H9 (cell line): Measurements from ENCODE around the gene ACER1. TPM values are rescaled to one million over a fixed set of nuclear protein-coding genes. Genes with fewer than 3 reads are reported as not detected.

Experiments
- DNase-seq: peaks from one replicate; pipeline ENCODE4 v3.0.0-alpha.2; 2017
- H2AFZ ChIP-seq: one replicate; pipeline ENCODE4 v1.6.1; 2013; ENCODE audit warnings: mild to moderate bottlenecking, low read length, control low read depth, moderate library complexity
- H2AK5ac ChIP-seq: 2 replicates; pipeline ENCODE4 v1.6.1; 2013; ENCODE audit warnings: low read length, control low read depth, mixed read lengths; ENCODE audit not compliant: insufficient read length
- H2BK120ac ChIP-seq: one replicate; pipeline ENCODE4 v1.6.1; 2013; ENCODE audit warnings: low read depth, mild to moderate bottlenecking, low read length, control low read depth, inconsistent platforms; ENCODE audit not compliant: poor library complexity, severe bottlenecking
- H2BK12ac ChIP-seq: 2 replicates; pipeline ENCODE4 v1.6.1; 2013; ENCODE audit warnings: low read length, control low read depth, mixed read lengths, low read depth; ENCODE audit not compliant: insufficient read length
- H2BK15ac ChIP-seq: 2 replicates; pipeline ENCODE4 v1.6.1; 2013; ENCODE audit warnings: low read depth, low read length, control low read depth
- H2BK20ac ChIP-seq: one replicate; pipeline ENCODE4 v1.6.1; 2013; ENCODE audit warnings: low read depth, mild to moderate bottlenecking, low read length, control low read depth, inconsistent platforms; ENCODE audit not compliant: poor library complexity, severe bottlenecking
- H2BK5ac ChIP-seq: 2 replicates; pipeline ENCODE4 v1.6.1; 2013; ENCODE audit warnings: low read length, control low read depth, mixed read lengths; ENCODE audit not compliant: insufficient read length
- H3K14ac ChIP-seq: 2 replicates; pipeline ENCODE4 v1.6.1; 2013; ENCODE audit warnings: low read length, control low read depth; ENCODE audit not compliant: insufficient read depth
- H3K18ac ChIP-seq: 2 replicates; pipeline ENCODE4 v1.6.1; 2013; ENCODE audit warnings: low read depth, mild to moderate bottlenecking, mixed read lengths, low read length, control low read depth; ENCODE audit not compliant: insufficient read length
- H3K23ac ChIP-seq: 2 replicates; pipeline ENCODE4 v1.6.1; 2013; ENCODE audit warnings: low read length, control low read depth, mixed read lengths, low read depth; ENCODE audit not compliant: insufficient read length
- H3K23me2 ChIP-seq: 2 replicates; pipeline ENCODE4 v1.6.1; 2013; ENCODE audit warnings: low read depth, mild to moderate bottlenecking, mixed read lengths, low read length, control low read depth; ENCODE audit not compliant: insufficient read length, poor library complexity, severe bottlenecking
- H3K27ac ChIP-seq: 2 replicates; pipeline ENCODE4 v1.5.1; 2013; ENCODE audit warnings: low read length, control low read depth, mixed read lengths, low read depth; ENCODE audit not compliant: insufficient read length
- H3K27me3 ChIP-seq: 2 replicates; pipeline ENCODE4 v1.6.1; 2013; ENCODE audit warnings: low read length, control low read depth, inconsistent platforms; ENCODE audit not compliant: insufficient read depth
- H3K4ac ChIP-seq: 2 replicates; pipeline ENCODE4 v1.6.1; 2013; ENCODE audit warnings: low read depth, mild to moderate bottlenecking, control low read depth, inconsistent platforms, low read length, moderate library complexity
- H3K4me1 ChIP-seq: 2 replicates; pipeline ENCODE4 v1.6.1; 2013; ENCODE audit warnings: low read length, control low read depth, inconsistent platforms; ENCODE audit not compliant: insufficient read depth
- H3K4me2 ChIP-seq: 2 replicates; pipeline ENCODE4 v1.6.1; 2013; ENCODE audit warnings: low read length, control low read depth, mixed read lengths; ENCODE audit not compliant: insufficient read length, insufficient read depth
- H3K56ac ChIP-seq: 2 replicates; pipeline ENCODE4 v1.6.1; 2013; ENCODE audit warnings: low read depth, mild to moderate bottlenecking, mixed read lengths, low read length, control low read depth; ENCODE audit not compliant: insufficient read length
- H3K79me1 ChIP-seq: 2 replicates; pipeline ENCODE4 v1.6.1; 2013; ENCODE audit warnings: low read depth, mild to moderate bottlenecking, moderate library complexity, low read length, control low read depth, inconsistent platforms; ENCODE audit not compliant: insufficient read depth, poor library complexity, severe bottlenecking
- H3K79me2 ChIP-seq: 2 replicates; pipeline ENCODE4 v1.6.1; 2013; ENCODE audit warnings: low read length, control low read depth, inconsistent platforms; ENCODE audit not compliant: insufficient read depth
- H3K9ac ChIP-seq: 2 replicates; pipeline ENCODE4 v1.6.1; 2013; ENCODE audit warnings: low read length, control low read depth, mixed read lengths; ENCODE audit not compliant: insufficient read length; ENCODE audit errors: extremely low read depth
- H3K9me3 ChIP-seq: one replicate; pipeline ENCODE4 v1.6.1; 2013; ENCODE audit warnings: low read depth, low read length, inconsistent platforms; ENCODE audit not compliant: control insufficient read depth
- H3T11ph ChIP-seq: one replicate; pipeline ENCODE4 v1.6.1; 2013; ENCODE audit warnings: mild to moderate bottlenecking, low read length, control low read depth, inconsistent platforms
- H4K20me1 ChIP-seq: one replicate; pipeline ENCODE4 v1.6.1; 2013; ENCODE audit not compliant: control insufficient read depth, insufficient read length, insufficient read depth
- H4K5ac ChIP-seq: 2 replicates; pipeline ENCODE4 v1.6.1; 2013; ENCODE audit warnings: low read depth, mild to moderate bottlenecking, mixed read lengths, low read length, control low read depth; ENCODE audit not compliant: insufficient read length
- H4K8ac ChIP-seq: replicated peaks from 2 replicates; pipeline ENCODE4 v1.6.1; 2013; ENCODE audit warnings: low read length, control low read depth, mixed read lengths, low read depth; ENCODE audit not compliant: insufficient read length
- H4K91ac ChIP-seq: 2 replicates; pipeline ENCODE4 v1.6.1; 2013; ENCODE audit warnings: low read depth, mild to moderate bottlenecking, moderate library complexity, mixed read lengths, low read length, control low read depth; ENCODE audit not compliant: insufficient read length
- H3K27ac Mint-ChIP-seq, 3 experiments: 2 replicates in 2 of 3; 3 replicates in 1 of 3; pipeline ENCODE4 v1.8.0; 2020 to 2021; ENCODE audit warnings: mixed read lengths in 3 of 3, mild to moderate bottlenecking in 1 of 3, moderate library complexity in 1 of 3
- H3K27me3 Mint-ChIP-seq: 2 replicates; pipeline ENCODE4 v1.8.0; 2021; ENCODE audit warnings: low read depth, mild to moderate bottlenecking, moderate library complexity, mixed read lengths
- H3K36me3 Mint-ChIP-seq, 3 experiments: 2 replicates in 2 of 3; 3 replicates in 1 of 3; pipeline ENCODE4 v1.8.0; 2020 to 2021; ENCODE audit warnings: low read depth in 3 of 3, mixed read lengths in 3 of 3; ENCODE audit not compliant: insufficient read depth in 1 of 3
- H3K4me1 Mint-ChIP-seq, 2 experiments: 2 replicates each; pipeline ENCODE4 v1.8.0; 2020; ENCODE audit warnings: mixed read lengths in 2 of 2
- H3K4me3 Mint-ChIP-seq, 2 experiments: 2 replicates in 1 of 2; 3 replicates in 1 of 2; pipeline ENCODE4 v1.8.0; 2020 to 2021; ENCODE audit warnings: mild to moderate bottlenecking in 2 of 2, mixed read lengths in 2 of 2, moderate library complexity in 1 of 2
- H3K9me3 Mint-ChIP-seq, 2 experiments: 2 replicates in 1 of 2; 3 replicates in 1 of 2; pipeline ENCODE4 v1.8.0; 2020; ENCODE audit warnings: mild to moderate bottlenecking in 2 of 2, mixed read lengths in 2 of 2, moderate library complexity in 1 of 2
- CTCF ChIP-seq: fragments of 200-600 bp; sonication (generic); conservative IDR thresholded peaks from 3 replicates; pipeline ENCODE4 v1.8.0; 2021; ENCODE audit warnings: antibody characterized with exemption, mild to moderate bottlenecking
- WGBS: extraction: QIAGEN DNeasy Blood & Tissue Kit; methylation state at CpG from one replicate; pipeline ENCODE4 v1.1.7; 2013; ENCODE audit warnings: missing lambda C conversion rate, low lambda C conversion rate, mixed read lengths; ENCODE audit not compliant: insufficient read length; ENCODE audit errors: extremely low coverage; 5-methylcytosine and 5-hydroxymethylcytosine counted together
- total RNA-seq: library from RNA; stranded (reverse); gene quantifications from 2 replicates; pipeline ENCODE4 v1.2.1, GENCODE V29; 2021

The ACER1 gene
- total RNA-seq, 1 experiment from 2014 or later = not detected

GRCh38 chr19:6343462-6343861 is 10.1 kb upstream of the ACER1 start:
- no peak overlapping the region for H2AFZ ChIP-seq
- Mint-ChIP-seq H3K4me3 (no peak overlapping the region), H3K27me3 (peaks cover 10% of the 10 kb centered on the region), H3K9me3 (peaks cover 6 to 55% of the 10 kb centered on the region in 2 experiments; a peak in 4 of 5 replicates), H3K4me1 (no peaks in the 10 kb centered on the region), H3K27ac (no peak overlapping the region), H3K36me3 (no peaks in the 10 kb centered on the region; a peak in 1 of 7 replicates)
- H4K5ac ChIP-seq = no peak overlapping the region
- H3K4me1 ChIP-seq = no peaks in the 10 kb centered on the region
- no peaks in the 10 kb centered on the region for H3K27me3 ChIP-seq
- no peak overlapping the region for H4K91ac ChIP-seq
- H3K14ac ChIP-seq = no peak overlapping the region
- H3K79me1 ChIP-seq = no peaks in the 10 kb centered on the region
- no peak overlapping the region for H3K4me2 ChIP-seq
- H3T11ph ChIP-seq = no peak overlapping the region
- no peaks in the 10 kb centered on the region for H3K23me2 ChIP-seq
- no peak overlapping the region for H3K23ac ChIP-seq
- H4K8ac ChIP-seq = no peak overlapping the region
- no peaks in the 10 kb centered on the region for H3K9me3 ChIP-seq
- H2BK5ac ChIP-seq = no peak overlapping the region
- H4K20me1 ChIP-seq = no peaks in the 10 kb centered on the region
- no peak overlapping the region for H2BK20ac ChIP-seq
- H2AK5ac ChIP-seq = no peak overlapping the region
- H3K9ac ChIP-seq = no peak overlapping the region
- no peak overlapping the region for H3K18ac ChIP-seq
- H3K79me2 ChIP-seq = no peaks in the 10 kb centered on the region
- no peak for DNase-seq
- no peak overlapping the region for H2BK120ac ChIP-seq
- WGBS = no CpG with 5 or more reads among the region's 1 CpG
- TF ChIP-seq CTCF = no peak
- H3K27ac ChIP-seq = no peak overlapping the region
- H3K56ac ChIP-seq = no peak overlapping the region
- H2BK12ac ChIP-seq = no peak overlapping the region
- H3K4ac ChIP-seq = no peak overlapping the region
- H2BK15ac ChIP-seq = no peak overlapping the region
